GM12891 (cell line): ENCODE results near the gene TNS1.
"Not testable (repeated sequence)": the region's sequence is repeated elsewhere in the genome, so short reads cannot be mapped to it uniquely, and the experiment has no call there.

ENCODE experiments used
- DNase-seq: peaks from one replicate; pipeline ENCODE4 v3.0.0; 2011; ENCODE audit warnings: low spot score; ENCODE audit not compliant: insufficient read length
- FAIRE-seq: peaks from 2 replicates; lab custom pipeline; 2011; peaks lifted over from hg19 to GRCh38; lab: Jason Lieb, UNC
- PAX5 ChIP-seq: IDR thresholded peaks from 2 replicates; pipeline ENCODE4 v1.6.1; 2011; ENCODE audit warnings: low read length, moderate library complexity, mild to moderate bottlenecking; ENCODE audit not compliant: insufficient read depth, severe bottlenecking
- POLR2A ChIP-seq: IDR thresholded peaks from 2 replicates; pipeline ENCODE4 v1.6.1; 2011; ENCODE audit warnings: low read depth, low read length, control low read depth
- POLR2AphosphoS5 ChIP-seq: IDR thresholded peaks from 2 replicates; pipeline ENCODE4 v1.6.1; 2011; ENCODE audit warnings: low read depth, low read length, control low read depth
- POU2F2 ChIP-seq: IDR thresholded peaks from 2 replicates; pipeline ENCODE4 v1.6.1; 2011; ENCODE audit warnings: low read depth, mild to moderate bottlenecking, control low read depth, low read length, moderate library complexity
- SPI1 ChIP-seq: IDR thresholded peaks from 2 replicates; pipeline ENCODE4 v1.6.1; 2011; ENCODE audit warnings: low read depth, low read length, control low read depth
- TAF1 ChIP-seq: IDR thresholded peaks from 2 replicates; pipeline ENCODE4 v1.6.1; 2011; ENCODE audit warnings: low read depth, low read length, control low read depth

TNS1 gene

DNA sequence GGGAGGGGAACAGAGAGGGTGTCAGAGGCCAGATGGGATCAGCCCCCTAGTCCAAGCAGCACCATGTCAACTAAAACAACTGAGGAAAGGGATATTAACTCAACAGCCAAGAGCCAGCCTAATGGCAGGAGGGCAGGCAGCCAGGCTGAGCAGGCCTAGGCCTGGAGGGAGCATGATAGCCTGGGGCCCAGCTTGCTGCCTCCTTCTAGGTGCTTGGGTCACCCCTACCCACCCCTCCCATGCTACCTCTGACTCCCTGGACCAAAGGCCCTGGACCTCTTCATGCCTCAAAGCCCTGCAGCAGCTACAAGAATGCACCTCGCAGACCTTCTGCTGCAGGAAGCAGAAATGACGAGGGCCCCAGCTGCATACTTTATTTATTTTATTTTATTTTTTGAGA lies 22.1 kb upstream of the TNS1 start:
- DNase-seq, result no peak
- no peak for TF ChIP-seq POLR2AphosphoS5
- no peak for TF ChIP-seq POLR2A
- TF ChIP-seq TAF1, result no peak
- no peak for TF ChIP-seq SPI1
- no peak for TF ChIP-seq PAX5
- no peak for TF ChIP-seq POU2F2
- no peak for FAIRE-seq

GRCh38 chr2:218024336-218024735 lies 21.5 kb upstream of the TNS1 start:
- FAIRE-seq, result no peak
- no peak for DNase-seq
- TF ChIP-seq TAF1 (no peak), POU2F2 (no peak), SPI1 (no peak), POLR2AphosphoS5 (no peak), PAX5 (no peak), POLR2A (no peak)

DNA sequence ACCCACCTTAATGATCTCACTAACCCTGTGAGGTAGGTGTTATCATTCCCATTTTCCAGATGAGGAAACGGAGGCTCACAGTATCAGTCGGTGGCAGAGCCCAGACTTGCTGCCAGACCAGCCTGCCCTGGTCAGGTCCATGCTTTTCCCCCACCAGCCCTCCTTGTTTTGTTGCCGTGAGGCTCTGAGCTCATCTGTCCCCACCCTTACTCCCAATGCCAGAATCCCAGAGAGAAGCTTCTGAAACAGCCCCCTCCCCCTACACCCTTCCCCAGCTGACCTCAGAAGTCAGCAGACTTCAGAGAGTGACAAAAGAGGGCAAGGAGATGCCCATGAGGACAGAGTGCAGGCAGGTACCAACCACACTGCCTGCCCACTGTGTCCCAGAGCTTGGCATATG lies 20.8 kb upstream of the TNS1 start:
- FAIRE-seq (no peak), DNase-seq (no peak)
- TF ChIP-seq TAF1 (no peak), POLR2AphosphoS5 (no peak), POU2F2 (no peak), SPI1 (no peak), POLR2A (no peak), PAX5 (no peak)

DNA sequence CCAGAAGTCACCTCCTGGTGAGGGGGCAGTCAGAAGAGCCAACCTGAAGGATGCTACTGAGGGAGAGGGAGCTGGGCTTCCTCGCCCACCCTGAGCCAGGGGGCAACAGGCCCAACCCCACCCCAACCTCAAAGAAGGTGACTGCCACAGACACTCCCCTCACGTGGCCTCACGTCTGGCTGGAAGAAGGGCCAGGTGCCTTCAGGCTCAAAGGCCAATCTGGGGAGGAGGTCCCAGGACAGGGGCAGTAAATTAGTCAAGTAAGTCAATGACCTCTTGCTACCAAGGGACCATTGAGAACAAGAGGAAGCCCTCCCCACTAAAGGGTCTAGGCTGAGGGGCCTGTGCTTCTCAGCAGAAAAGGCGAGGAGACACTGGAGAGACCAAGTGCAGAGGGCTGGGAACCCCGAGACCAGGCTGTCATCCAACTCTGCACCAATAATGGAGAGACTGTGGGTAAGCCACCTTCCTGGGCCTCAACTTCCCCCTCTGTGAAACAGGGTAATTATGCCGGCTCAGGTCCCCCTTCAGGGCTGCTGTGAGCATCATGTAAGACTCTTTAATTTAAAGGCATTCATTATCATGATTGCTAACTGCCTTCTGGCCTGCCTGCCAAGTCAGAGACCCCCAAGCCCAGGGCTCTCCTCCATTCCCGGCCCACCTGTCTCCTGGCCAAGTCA lies 20.2 kb upstream of the TNS1 start:
- no peak for FAIRE-seq
- TF ChIP-seq POLR2A, result no peak
- TF ChIP-seq POLR2AphosphoS5, result no peak
- no peak for TF ChIP-seq POU2F2
- no peak for TF ChIP-seq PAX5
- TF ChIP-seq TAF1, result no peak
- TF ChIP-seq SPI1, result no peak

DNA sequence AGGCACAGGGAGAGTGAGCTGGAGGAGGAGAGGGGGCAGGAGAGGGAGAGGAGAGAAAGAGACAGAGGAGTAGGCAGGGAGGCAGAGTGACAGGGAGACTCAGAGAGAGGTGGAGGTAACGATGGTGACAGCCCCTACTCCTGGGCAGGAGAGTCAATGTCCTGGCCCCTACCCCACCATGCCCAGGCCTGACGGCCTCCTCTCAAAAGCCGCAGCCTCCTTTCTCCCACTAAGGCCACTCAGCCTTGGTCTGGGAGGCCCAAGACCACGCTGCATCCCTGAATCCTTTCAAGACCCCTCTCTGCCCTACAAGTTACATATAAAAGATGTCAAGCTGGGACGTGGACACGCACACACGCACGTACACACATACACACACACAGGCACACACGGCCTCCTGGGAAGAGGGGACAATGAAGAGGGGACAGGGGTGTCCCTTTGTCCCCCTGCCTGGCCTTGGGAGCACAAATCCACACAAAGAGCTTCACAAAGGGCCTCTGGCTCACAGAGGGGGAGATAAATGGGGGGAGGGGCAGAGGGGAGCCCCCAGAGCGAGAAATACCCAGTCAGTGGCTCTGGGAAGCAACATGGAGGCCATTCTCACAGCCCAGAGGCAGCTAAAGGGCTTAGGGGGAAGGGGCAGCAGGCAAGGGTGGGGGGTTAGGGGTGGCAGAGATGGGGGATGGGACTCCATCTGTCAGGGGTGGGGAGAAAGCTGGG lies 19.5 kb upstream of the TNS1 start:
- DNase-seq, result no peak
- no peak for FAIRE-seq
- TF ChIP-seq POLR2A (no peak), PAX5 (no peak), POLR2AphosphoS5 (no peak), POU2F2 (no peak), TAF1 (no peak), SPI1 (no peak)

More for the DNA sequence above, 20.2 kb upstream of the TNS1 start:
- no peak for DNase-seq

DNA sequence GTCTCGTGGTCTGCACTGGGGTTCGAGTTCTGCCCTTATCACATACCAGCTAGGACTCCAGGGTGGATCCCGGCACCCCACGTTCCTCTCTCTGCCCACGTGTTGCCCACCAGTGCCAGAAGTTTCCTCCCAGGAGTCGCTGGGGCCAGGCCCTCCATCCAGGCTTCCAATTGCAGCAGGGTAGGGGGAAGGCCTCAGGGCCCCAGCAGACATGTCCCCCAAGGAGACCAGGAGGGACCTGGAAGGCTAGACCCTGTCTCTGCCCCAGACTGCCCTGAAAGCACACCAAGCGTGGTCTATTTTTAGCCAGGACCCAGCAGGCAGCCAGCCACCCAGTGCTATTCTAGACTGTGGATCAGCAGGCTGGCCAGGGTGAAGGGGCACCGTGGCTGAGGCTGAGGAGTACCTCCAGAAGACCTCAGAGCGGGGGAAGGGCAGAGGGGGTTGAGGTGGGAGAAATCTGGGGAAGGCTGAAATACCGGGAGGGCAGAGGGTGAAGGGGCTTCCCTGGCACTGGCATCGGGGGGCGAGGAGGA lies 18.8 kb upstream of the TNS1 start:
- no peak for TF ChIP-seq POLR2A
- no peak for TF ChIP-seq POU2F2
- TF ChIP-seq SPI1, result no peak
- TF ChIP-seq TAF1, result no peak
- no peak for TF ChIP-seq POLR2AphosphoS5
- no peak for TF ChIP-seq PAX5
- DNase-seq, result no peak
- FAIRE-seq, result no peak

DNA sequence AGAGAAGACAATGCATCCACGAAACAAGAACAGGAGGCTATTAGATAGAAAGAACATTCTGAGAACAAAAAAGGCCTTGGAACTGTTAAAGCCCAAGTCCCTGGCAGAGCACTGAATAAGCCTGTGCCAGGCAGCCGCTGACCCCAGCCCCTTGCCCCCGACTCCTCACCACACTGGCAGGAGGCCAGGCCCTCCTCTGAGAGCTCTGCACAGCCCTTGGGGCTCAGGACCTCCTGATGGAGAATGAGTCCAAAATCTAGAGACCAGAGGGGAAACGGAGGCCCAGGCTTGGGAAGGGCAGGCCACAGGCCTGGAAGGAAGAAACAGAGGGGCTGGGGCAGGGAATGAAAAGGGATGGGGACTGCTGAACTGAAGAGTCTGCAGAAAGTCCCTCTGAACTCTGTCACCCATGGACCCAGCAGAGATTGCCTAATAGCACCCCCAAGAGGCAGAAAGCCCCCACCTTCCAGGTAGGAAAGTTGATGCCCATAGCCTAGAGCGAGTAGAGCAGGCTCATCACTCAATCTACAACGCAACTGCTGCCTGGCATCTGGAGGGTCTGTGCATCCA lies 18.3 kb upstream of the TNS1 start:
- DNase-seq (no peak), FAIRE-seq (no peak)
- TF ChIP-seq POLR2AphosphoS5 (no peak), SPI1 (no peak), POU2F2 (no peak), TAF1 (no peak), PAX5 (no peak), POLR2A (no peak)

DNA sequence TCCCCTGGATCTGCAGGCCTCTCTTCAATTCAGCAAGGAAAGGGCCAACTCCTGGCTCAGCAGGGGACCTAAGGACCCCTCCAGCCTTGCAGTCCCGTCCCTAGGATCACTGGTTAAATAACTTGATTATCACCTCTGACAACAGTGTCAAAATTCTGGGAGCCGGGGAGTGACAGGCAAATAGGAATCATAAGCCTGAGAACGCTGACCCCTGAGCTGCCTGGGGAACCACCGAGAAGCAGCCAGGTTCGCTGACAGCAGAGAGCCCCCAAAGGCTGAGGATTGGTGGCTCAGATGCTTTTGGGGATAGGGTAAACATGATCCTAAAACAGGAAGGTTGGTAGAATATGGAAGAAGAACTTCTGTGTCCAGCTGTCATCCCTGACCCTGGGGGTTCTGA lies 17.5 kb upstream of the TNS1 start:
- TF ChIP-seq SPI1 (no peak), POLR2A (no peak), POLR2AphosphoS5 (no peak), TAF1 (no peak), POU2F2 (no peak), PAX5 (no peak)
- no peak for DNase-seq
- FAIRE-seq, result no peak

- FAIRE-seq, result no peak
- DNase-seq, result no peak
Measured at GRCh38 chr2:218019411-218020060, 16.7 kb upstream of the TNS1 start.

DNA sequence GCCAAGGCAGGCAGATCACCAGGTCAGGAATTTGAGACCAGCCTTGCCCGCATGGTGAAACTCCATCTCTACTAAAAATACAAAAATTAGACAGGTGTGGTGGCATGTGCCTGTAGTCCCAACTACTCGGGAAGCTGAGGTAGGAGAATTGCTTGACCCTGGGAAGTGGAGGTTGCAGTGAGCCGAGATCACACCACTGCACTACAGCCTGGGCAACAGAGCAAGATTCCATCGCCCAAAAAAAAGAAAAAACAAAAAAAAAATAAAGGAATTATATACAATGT lies 16.0 kb upstream of the TNS1 start:
- not testable (repeated sequence) for DNase-seq, FAIRE-seq

More at GRCh38 chr2:218019411-218020060, 16.7 kb upstream of the TNS1 start:
- no peak for TF ChIP-seq SPI1
- no peak for TF ChIP-seq TAF1
- no peak for TF ChIP-seq POLR2A
- no peak for TF ChIP-seq POU2F2
- TF ChIP-seq POLR2AphosphoS5, result no peak
- no peak for TF ChIP-seq PAX5
